Measurements from ENCODE around the gene LTA4H. TPM values are rescaled to one million over a fixed set of nuclear protein-coding genes. Genes with fewer than 3 reads are reported as not detected.

Gene LTA4H
- total and polyA plus RNA-seq, 4 donors, result 145 to 262 (median 172) TPM

- Histone ChIP-seq H3K27ac (ENCODE audit: low read depth in 1 of 2, low read length in 1 of 2) (no peak overlapping the region), H3K36me3 (ENCODE audit: control insufficient read depth in 4 of 4, insufficient read depth in 4 of 4, low read length in 4 of 4) (peaks cover 11 to 25% (median 17%) of the 10 kb centered on the region in 4 donors), H3K9me3 (ENCODE audit: control insufficient read depth in 4 of 4, insufficient read depth in 3 of 4, low read length in 3 of 4) (no peaks in the 10 kb centered on the region), H3K9ac (ENCODE audit: insufficient read depth in 1 of 2, low read length in 2 of 2) (no peak overlapping the region), H3K4me3 (no peak overlapping the region), H3K27me3 (ENCODE audit: control insufficient read depth in 3 of 3, insufficient read depth in 3 of 3, low read length in 2 of 3) (no peaks in the 10 kb centered on the region), H3K4me1 (ENCODE audit: control insufficient read depth in 5 of 5, insufficient read depth in 5 of 5, low read length in 5 of 5) (peaks cover 0 to 9% (median 0%) of the 10 kb centered on the region in 5 donors)
- DNase-seq (no peak), ATAC-seq (ENCODE audit: insufficient read depth, low FRiP score) (no peak)
- no peak for TF ChIP-seq CTCF (IDR thresholded peaks at IDR 0.05; ENCODE audit: control extremely low read depth, extremely low read depth)
- WGBS, 2 donors, result 86 to 87% methylated on average over 1 of the region's 1 CpG
These were observed 9.1 kb downstream of the LTA4H start for GRCh38 chr12:96026331-96026730.

GRCh38 chr12:96025518-96025917, 9.9 kb downstream of the LTA4H start:
- no peak overlapping the region for H3K27ac ChIP-seq (ENCODE audit: low read depth in 1 of 2, low read length in 1 of 2)
- no peak for TF ChIP-seq CTCF (IDR thresholded peaks at IDR 0.05; ENCODE audit: control extremely low read depth, extremely low read depth)
- H3K36me3 ChIP-seq (ENCODE audit: control insufficient read depth in 4 of 4, insufficient read depth in 4 of 4, low read length in 4 of 4), result peaks cover 11 to 25% (median 18%) of the 10 kb centered on the region in 4 donors
- H3K4me3 ChIP-seq, result no peak overlapping the region
- WGBS, 2 donors, result 96 to 99% methylated on average over 4 of the region's 4 CpGs
- peaks cover 0 to 9% (median 2%) of the 10 kb centered on the region in 5 donors for H3K4me1 ChIP-seq (ENCODE audit: control insufficient read depth in 5 of 5, insufficient read depth in 5 of 5, low read length in 5 of 5)
- H3K27me3 ChIP-seq (ENCODE audit: control insufficient read depth in 3 of 3, insufficient read depth in 3 of 3, low read length in 2 of 3), result no peaks in the 10 kb centered on the region
- H3K9ac ChIP-seq (ENCODE audit: insufficient read depth in 1 of 2, low read length in 2 of 2), result no peak overlapping the region
- ATAC-seq (ENCODE audit: insufficient read depth, low FRiP score) (no peak), DNase-seq (no peak)
- H3K9me3 ChIP-seq (ENCODE audit: control insufficient read depth in 4 of 4, insufficient read depth in 3 of 4, low read length in 3 of 4), result no peaks in the 10 kb centered on the region

- no peak overlapping the region for H3K9ac ChIP-seq (ENCODE audit: insufficient read depth in 1 of 2, low read length in 2 of 2)
- TF ChIP-seq CTCF (IDR thresholded peaks at IDR 0.05; ENCODE audit: control extremely low read depth, extremely low read depth), result no peak
- H3K9me3 ChIP-seq (ENCODE audit: control insufficient read depth in 4 of 4, insufficient read depth in 3 of 4, low read length in 3 of 4), result no peaks in the 10 kb centered on the region
- ATAC-seq (ENCODE audit: insufficient read depth, low FRiP score), result no peak
- 54 to 56% methylated on average over 3 of the region's 3 CpGs for WGBS, 2 donors
- H3K27ac ChIP-seq (ENCODE audit: low read depth in 1 of 2, low read length in 1 of 2), result no peak overlapping the region
- H3K4me1 ChIP-seq (ENCODE audit: control insufficient read depth in 5 of 5, insufficient read depth in 5 of 5, low read length in 5 of 5), result peaks cover 0 to 9% (median 0%) of the 10 kb centered on the region in 5 donors
- DNase-seq, result no peak
- H3K27me3 ChIP-seq (ENCODE audit: control insufficient read depth in 3 of 3, insufficient read depth in 3 of 3, low read length in 2 of 3), result no peaks in the 10 kb centered on the region
- H3K4me3 ChIP-seq, result no peak overlapping the region
- peaks cover 15 to 26% (median 21%) of the 10 kb centered on the region in 4 donors for H3K36me3 ChIP-seq (ENCODE audit: control insufficient read depth in 4 of 4, insufficient read depth in 4 of 4, low read length in 4 of 4)
These were observed 14.9 kb downstream of the LTA4H start for GRCh38 chr12:96020314-96021003.

All from lung (tissue), 12 donors.